Fibroblast of lung (primary cell): Measurements from ENCODE around the gene MMUT. TPM values are rescaled to one million over a fixed set of nuclear protein-coding genes. Genes with fewer than 3 reads are reported as not detected.

Experiments used
- DNase-seq, 2 donors: peaks; one replicate each; pipeline versions ENCODE4 v3.0.0 to v3.0.0-alpha.2; 2010; ENCODE audit warnings: low read depth in 2 of 2
- H2AFZ ChIP-seq: 2 replicates; pipeline ENCODE4 v1.5.1; 2012; ENCODE audit warnings: low read length, control low read depth, inconsistent platforms
- H3K27ac ChIP-seq: 2 replicates; pipeline ENCODE4 v1.5.1; 2011; ENCODE audit warnings: low read length, control low read depth; ENCODE audit not compliant: insufficient read depth
- H3K27me3 ChIP-seq: 2 replicates; pipeline ENCODE4 v1.5.1; 2011; ENCODE audit warnings: mild to moderate bottlenecking, low read length; ENCODE audit not compliant: control insufficient read depth, insufficient read depth
- H3K36me3 ChIP-seq: 2 replicates; pipeline ENCODE4 v1.5.1; 2011; ENCODE audit warnings: low read length; ENCODE audit not compliant: control insufficient read depth, insufficient read depth
- H3K4me1 ChIP-seq: 2 replicates; pipeline ENCODE4 v1.5.1; 2011; ENCODE audit warnings: low read length; ENCODE audit not compliant: control insufficient read depth, insufficient read depth; ENCODE audit errors: extremely low read depth
- H3K4me2 ChIP-seq: 2 replicates; pipeline ENCODE4 v1.5.1; 2011; ENCODE audit warnings: low read length, control low read depth; ENCODE audit not compliant: insufficient read depth; ENCODE audit errors: extremely low read depth
- H3K4me3 ChIP-seq, 4 experiments: fragments of 200-600 bp in 1 of 4; sonication (generic) in 1 of 4; replicated peaks in 1 of 4; 2 replicates each; pipeline ENCODE4 v1.5.1; 2011 to 2016; ENCODE audit warnings: low read length in 4 of 4, low read depth in 3 of 4, mild to moderate bottlenecking in 3 of 4, control low read depth in 2 of 4, inconsistent platforms in 1 of 4, mixed read lengths in 1 of 4; ENCODE audit not compliant: insufficient read depth in 1 of 4; ENCODE audit errors: control extremely low read depth in 1 of 4
- H3K79me2 ChIP-seq: 2 replicates; pipeline ENCODE4 v1.5.1; 2012; ENCODE audit warnings: mild to moderate bottlenecking, low read length, inconsistent platforms; ENCODE audit not compliant: control insufficient read depth, insufficient read depth
- H3K9ac ChIP-seq: 2 replicates; pipeline ENCODE4 v1.5.1; 2011; ENCODE audit warnings: mild to moderate bottlenecking, low read length, control low read depth; ENCODE audit not compliant: insufficient read depth
- H3K9me3 ChIP-seq: 2 replicates; pipeline ENCODE4 v1.5.1; 2012; ENCODE audit warnings: low read depth, low read length; ENCODE audit not compliant: control insufficient read depth, insufficient read depth
- H4K20me1 ChIP-seq: 2 replicates; pipeline ENCODE4 v1.5.1; 2011; ENCODE audit warnings: low read length; ENCODE audit not compliant: control insufficient read depth, insufficient read depth; ENCODE audit errors: extremely low read depth
- EZH2 ChIP-seq: IDR thresholded peaks from 2 replicates; pipeline ENCODE4 v1.5.1; 2012; ENCODE audit warnings: low read length, control low read depth, mild to moderate bottlenecking; ENCODE audit errors: missing control alignments
- polyA plus RNA-seq, 2 donors: library from polyadenylated mRNA; depleted of rRNA in 1 of 2; stranded (reverse) in 1 of 2; unstranded in 1 of 2; fragments of >200 nt; gene quantifications; 2 replicates each; pipeline ENCODE4 v1.2.1, GENCODE V29; 2011 to 2012; ENCODE audit warnings: missing spikeins in 1 of 2
- total RNA-seq: library from RNA; depleted of rRNA; stranded (reverse); fragments of >200 nt; gene quantifications from 2 replicates; pipeline ENCODE4 v1.2.1, GENCODE V29; 2014
- TF ChIP-seq, protein P1 (sequence below), 2 donors: IDR thresholded peaks in 1 of 2; conservative IDR thresholded peaks in 1 of 2; 1 replicate in 1 of 2; 2 replicates in 1 of 2; pipeline ENCODE4 v1.5.1; 2011 to 2012; ENCODE audit warnings: low read length in 2 of 2, control low read depth in 1 of 2, inconsistent platforms in 1 of 2, low read depth in 1 of 2, mild to moderate bottlenecking in 1 of 2

MMUT gene
- total and polyA plus RNA-seq, 2 donors (not counting 1 experiment from before 2014, with no cell fraction given): 20.8 to 28.0 TPM

DNA sequence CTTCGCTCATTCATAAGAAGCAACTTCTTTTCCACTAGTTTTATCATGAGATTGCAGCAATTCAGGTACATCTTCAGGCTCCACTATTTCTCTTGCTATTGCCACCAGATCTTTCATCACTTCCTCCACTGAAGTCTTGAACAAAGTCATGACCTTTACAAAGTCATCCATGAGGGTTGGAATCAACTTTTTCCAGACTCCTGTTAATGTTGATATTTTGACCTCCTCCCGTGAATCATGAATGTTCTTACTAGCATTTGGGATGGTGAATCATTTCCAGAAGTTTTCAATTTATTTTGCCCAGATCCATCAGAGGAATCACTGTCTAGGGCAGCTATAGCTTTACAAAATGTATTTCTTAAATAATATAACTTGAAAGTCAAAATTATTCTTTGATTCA lies 1.6 kb upstream of the MMUT start:
- no peak for TF ChIP-seq EZH2
- TF ChIP-seq, protein P1, sequence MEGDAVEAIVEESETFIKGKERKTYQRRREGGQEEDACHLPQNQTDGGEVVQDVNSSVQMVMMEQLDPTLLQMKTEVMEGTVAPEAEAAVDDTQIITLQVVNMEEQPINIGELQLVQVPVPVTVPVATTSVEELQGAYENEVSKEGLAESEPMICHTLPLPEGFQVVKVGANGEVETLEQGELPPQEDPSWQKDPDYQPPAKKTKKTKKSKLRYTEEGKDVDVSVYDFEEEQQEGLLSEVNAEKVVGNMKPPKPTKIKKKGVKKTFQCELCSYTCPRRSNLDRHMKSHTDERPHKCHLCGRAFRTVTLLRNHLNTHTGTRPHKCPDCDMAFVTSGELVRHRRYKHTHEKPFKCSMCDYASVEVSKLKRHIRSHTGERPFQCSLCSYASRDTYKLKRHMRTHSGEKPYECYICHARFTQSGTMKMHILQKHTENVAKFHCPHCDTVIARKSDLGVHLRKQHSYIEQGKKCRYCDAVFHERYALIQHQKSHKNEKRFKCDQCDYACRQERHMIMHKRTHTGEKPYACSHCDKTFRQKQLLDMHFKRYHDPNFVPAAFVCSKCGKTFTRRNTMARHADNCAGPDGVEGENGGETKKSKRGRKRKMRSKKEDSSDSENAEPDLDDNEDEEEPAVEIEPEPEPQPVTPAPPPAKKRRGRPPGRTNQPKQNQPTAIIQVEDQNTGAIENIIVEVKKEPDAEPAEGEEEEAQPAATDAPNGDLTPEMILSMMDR (conservative IDR thresholded peaks at IDR 0.05 in 1 of 2, IDR thresholded peaks at IDR 0.05 in 1 of 2; ENCODE audit: low read depth in 1 of 2, low read length in 2 of 2): no peak
- Histone ChIP-seq H3K36me3 (no peaks in the 10 kb centered on the region), H3K4me2 (no peak overlapping the region), H4K20me1 (no peaks in the 10 kb centered on the region), H3K79me2 (peaks cover 42% of the 10 kb centered on the region), H3K27ac (no peak overlapping the region), H3K9me3 (no peaks in the 10 kb centered on the region), H3K27me3 (no peaks in the 10 kb centered on the region), H3K4me1 (no peaks in the 10 kb centered on the region), H3K9ac (no peak overlapping the region), H3K4me3 (no peak overlapping the region), H2AFZ (no peak overlapping the region)
- DNase-seq: no peak

DNA sequence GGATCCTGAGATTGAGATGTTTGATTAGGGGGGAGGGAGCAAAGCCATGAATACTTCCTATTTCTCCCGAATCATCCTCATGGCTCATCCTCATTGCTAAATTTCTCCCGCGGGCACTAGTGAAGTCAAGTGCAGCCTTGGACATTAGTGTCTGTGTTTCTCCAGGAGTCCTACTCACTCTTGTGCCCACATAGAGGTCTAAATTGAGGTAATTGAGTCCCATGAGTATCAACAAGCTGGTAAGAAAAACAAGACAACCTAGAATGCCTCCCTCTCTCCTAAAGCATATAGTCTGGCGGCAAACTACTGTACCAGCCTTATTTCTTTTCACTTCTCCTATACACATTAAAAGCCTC lies 537 bp upstream of the MMUT start:
- Histone ChIP-seq H3K4me2 (peak overlapping the region; percentile 82), H3K79me2 (peaks cover 42% of the 10 kb centered on the region), H3K9ac (peak overlapping the region; percentile 65), H3K4me1 (no peaks in the 10 kb centered on the region), H4K20me1 (no peaks in the 10 kb centered on the region), H2AFZ (peak overlapping the region; percentile 46), H3K9me3 (no peaks in the 10 kb centered on the region), H3K4me3 (peak overlapping the region; percentile 41 to 98 (median 87)), H3K27me3 (no peaks in the 10 kb centered on the region), H3K36me3 (no peaks in the 10 kb centered on the region), H3K27ac (peak overlapping the region; percentile 89)
- no peak for TF ChIP-seq EZH2
- TF ChIP-seq, protein P1 (conservative IDR thresholded peaks at IDR 0.05 in 1 of 2, IDR thresholded peaks at IDR 0.05 in 1 of 2; ENCODE audit: low read depth in 1 of 2, low read length in 2 of 2): no peak
- DNase-seq: no peak

DNA sequence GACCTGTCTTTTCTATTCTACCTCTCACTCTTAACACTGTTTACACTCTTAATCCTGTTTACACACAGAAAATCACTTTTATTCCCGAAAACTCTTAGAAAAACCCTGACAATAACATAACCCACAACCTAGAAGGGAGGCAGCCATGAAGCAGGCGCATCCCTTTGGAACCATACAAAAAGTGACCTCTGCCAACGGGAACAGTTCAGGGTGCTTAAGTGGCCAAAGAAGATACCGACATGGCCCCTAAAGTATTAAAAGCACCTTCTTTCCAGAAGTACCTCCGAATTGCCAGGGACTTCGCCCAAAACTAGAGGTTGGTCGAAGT lies 490 bp downstream of the MMUT start:
- H3K4me1 ChIP-seq: no peaks in the 10 kb centered on the region
- no peaks in the 10 kb centered on the region for H3K9me3 ChIP-seq
- peak overlapping the region; percentile 41 to 98 (median 87) for H3K4me3 ChIP-seq
- H3K36me3 ChIP-seq: no peaks in the 10 kb centered on the region
- TF ChIP-seq EZH2: no peak
- TF ChIP-seq, protein P1 (conservative IDR thresholded peaks at IDR 0.05 in 1 of 2, IDR thresholded peaks at IDR 0.05 in 1 of 2; ENCODE audit: low read depth in 1 of 2, low read length in 2 of 2): no peak
- no peaks in the 10 kb centered on the region for H3K27me3 ChIP-seq
- H3K79me2 ChIP-seq: peaks cover 37% of the 10 kb centered on the region
- H3K9ac ChIP-seq: peak overlapping the region; percentile 79
- peak in 1 of 2 donors; percentile 2 for DNase-seq
- H2AFZ ChIP-seq: peak overlapping the region; percentile 90
- peak overlapping the region; percentile 38 for H3K4me2 ChIP-seq
- no peaks in the 10 kb centered on the region for H4K20me1 ChIP-seq
- peak overlapping the region; percentile 89 for H3K27ac ChIP-seq
